Effector memory CD4-positive, alpha-beta T cell (primary cell): ENCODE measurements around the gene CSDE1.

ENCODE experiments used
- DNase-seq, 3 donors: peaks; one replicate each; pipeline ENCODE4 v3.0.0-alpha.2; 2020
- H3K27ac ChIP-seq: 2 replicates; pipeline ENCODE4 v1.7.0; 2013; ENCODE audit warnings: mild to moderate bottlenecking, low read length, moderate library complexity; ENCODE audit not compliant: insufficient read depth, poor library complexity, severe bottlenecking
- H3K27me3 ChIP-seq: replicated peaks from 2 replicates; pipeline ENCODE4 v1.7.0; 2013; ENCODE audit warnings: mild to moderate bottlenecking, low read length; ENCODE audit not compliant: insufficient read depth, control insufficient read depth, poor library complexity, severe bottlenecking
- H3K36me3 ChIP-seq: 2 replicates; pipeline ENCODE4 v1.7.0; 2013; ENCODE audit warnings: mild to moderate bottlenecking, low read length, moderate library complexity; ENCODE audit not compliant: control insufficient read depth, insufficient read depth
- H3K4me1 ChIP-seq: 2 replicates; pipeline ENCODE4 v1.7.0; 2013; ENCODE audit warnings: low read length, mild to moderate bottlenecking; ENCODE audit not compliant: control insufficient read depth, insufficient read depth, poor library complexity, severe bottlenecking
- H3K4me3 ChIP-seq: 2 replicates; pipeline ENCODE4 v1.7.0; 2013; ENCODE audit warnings: low read length, low read depth, mild to moderate bottlenecking; ENCODE audit not compliant: insufficient read depth, poor library complexity, severe bottlenecking
- H3K9me3 ChIP-seq: 2 replicates; pipeline ENCODE4 v1.7.0; 2013; ENCODE audit warnings: mild to moderate bottlenecking, low read length, moderate library complexity; ENCODE audit not compliant: control insufficient read depth

Gene CSDE1

GRCh38 chr1:114707604-114708003 is 50.2 kb downstream of the CSDE1 start:
- no peaks in the 10 kb centered on the region for H3K9me3 ChIP-seq
- H3K27me3 ChIP-seq, result no peaks in the 10 kb centered on the region
- H3K4me1 ChIP-seq, result no peaks in the 10 kb centered on the region
- H3K4me3 ChIP-seq, result no peak overlapping the region
- no peak for DNase-seq
- peaks cover 57% of the 10 kb centered on the region for H3K36me3 ChIP-seq
- H3K27ac ChIP-seq, result no peak overlapping the region

GRCh38 chr1:114703242-114703641 is 54.5 kb downstream of the CSDE1 start:
- DNase-seq, result no peak
- Histone ChIP-seq H3K36me3 (peaks cover 27% of the 10 kb centered on the region), H3K4me1 (no peaks in the 10 kb centered on the region), H3K9me3 (no peaks in the 10 kb centered on the region), H3K4me3 (no peak overlapping the region), H3K27ac (no peak overlapping the region), H3K27me3 (no peaks in the 10 kb centered on the region)

- Histone ChIP-seq H3K4me1 (no peaks in the 10 kb centered on the region), H3K9me3 (no peaks in the 10 kb centered on the region), H3K27ac (no peak overlapping the region), H3K36me3 (peaks cover 22% of the 10 kb centered on the region), H3K4me3 (no peak overlapping the region), H3K27me3 (no peaks in the 10 kb centered on the region)
- no peak for DNase-seq
Observed at GRCh38 chr1:114702737-114703136, 55.0 kb downstream of the CSDE1 start.

- H3K27me3 ChIP-seq, result peaks cover 5% of the 10 kb centered on the region
- no peak for DNase-seq
Observed at GRCh38 chr1:114701931-114702330, 55.9 kb downstream of the CSDE1 start.

GRCh38 chr1:114700036-114700600 is 57.7 kb downstream of the CSDE1 start:
- H3K9me3 ChIP-seq, result no peaks in the 10 kb centered on the region
- peaks cover 6% of the 10 kb centered on the region for H3K27me3 ChIP-seq
- no peak overlapping the region for H3K27ac ChIP-seq
- H3K4me3 ChIP-seq, result no peak overlapping the region
- no peak for DNase-seq
- H3K36me3 ChIP-seq, result peaks cover under 1% of the 10 kb centered on the region
- no peaks in the 10 kb centered on the region for H3K4me1 ChIP-seq

More at GRCh38 chr1:114701931-114702330, 55.9 kb downstream of the CSDE1 start:
- Histone ChIP-seq H3K4me1 (no peaks in the 10 kb centered on the region), H3K4me3 (no peak overlapping the region), H3K9me3 (no peaks in the 10 kb centered on the region), H3K27ac (no peak overlapping the region), H3K36me3 (peaks cover 14% of the 10 kb centered on the region)

GRCh38 chr1:114696810-114697209 is 61.0 kb downstream of the CSDE1 start:
- Histone ChIP-seq H3K4me1 (no peaks in the 10 kb centered on the region), H3K27ac (no peak overlapping the region), H3K9me3 (no peaks in the 10 kb centered on the region), H3K4me3 (no peak overlapping the region), H3K36me3 (no peaks in the 10 kb centered on the region), H3K27me3 (peaks cover 6% of the 10 kb centered on the region)
- DNase-seq, result no peak

GRCh38 chr1:114695430-114696058 is 62.2 kb downstream of the CSDE1 start, which contains the start of gene AMPD1:
Gene AMPD1, minus strand, starts transcription at chr1:114695546. Its CDS starts 75 bp downstream, at chr1:114695471.
- no peak for DNase-seq
- Histone ChIP-seq H3K27me3 (peaks cover 6% of the 10 kb centered on the region), H3K4me3 (no peak within 1 kb of the TSS), H3K36me3 (no peaks in the 10 kb centered on the region), H3K4me1 (no peaks in the 10 kb centered on the region), H3K9me3 (no peaks in the 10 kb centered on the region), H3K27ac (no peak within 1 kb of the TSS)

- H3K4me1 ChIP-seq, result no peaks in the 10 kb centered on the region
Observed at GRCh38 chr1:114694540-114695310, 63.1 kb downstream of the CSDE1 start.

GRCh38 chr1:114692947-114693346 is 64.8 kb downstream of the CSDE1 start:
- H3K36me3 ChIP-seq, result no peaks in the 10 kb centered on the region
- no peaks in the 10 kb centered on the region for H3K4me1 ChIP-seq
- H3K4me3 ChIP-seq, result no peak overlapping the region
- H3K27ac ChIP-seq, result no peak overlapping the region
- H3K27me3 ChIP-seq, result peaks cover 6% of the 10 kb centered on the region
- DNase-seq, result no peak
- no peaks in the 10 kb centered on the region for H3K9me3 ChIP-seq

More at GRCh38 chr1:114694540-114695310, 63.1 kb downstream of the CSDE1 start:
- Histone ChIP-seq H3K4me3 (no peak overlapping the region), H3K27ac (no peak overlapping the region), H3K27me3 (peaks cover 6% of the 10 kb centered on the region), H3K36me3 (no peaks in the 10 kb centered on the region), H3K9me3 (no peaks in the 10 kb centered on the region)
- no peak for DNase-seq

- DNase-seq, result no peak
Observed at GRCh38 chr1:114691061-114691460, 66.7 kb downstream of the CSDE1 start.

More at GRCh38 chr1:114691061-114691460, 66.7 kb downstream of the CSDE1 start:
- Histone ChIP-seq H3K27me3 (no peaks in the 10 kb centered on the region), H3K27ac (no peak overlapping the region), H3K4me3 (no peak overlapping the region), H3K4me1 (no peaks in the 10 kb centered on the region), H3K9me3 (no peaks in the 10 kb centered on the region), H3K36me3 (no peaks in the 10 kb centered on the region)
